Smooth muscle cell (in vitro differentiated cells): Measurements from ENCODE around the gene ODAD3. TPM values are rescaled to one million over a fixed set of nuclear protein-coding genes. Genes with fewer than 3 reads are reported as not detected.

Experiments
- DNase-seq: peaks from one replicate; lab custom pipeline; 2025; ENCODE audit not compliant: unreplicated experiment; lab: John Stamatoyannopoulos, UW
- H2AFZ ChIP-seq: fragments of 200-600 bp; sonication (generic); 2 replicates; pipeline ENCODE4 v1.6.0; 2016; ENCODE audit warnings: antibody characterized with exemption, low read depth, mild to moderate bottlenecking
- H3F3A ChIP-seq: fragments of 200-600 bp; sonication (generic); 2 replicates; pipeline ENCODE4 v1.6.0; 2017; ENCODE audit warnings: antibody characterized with exemption, low read depth
- H3K27ac ChIP-seq: fragments of 200-600 bp; sonication (generic); 2 replicates; pipeline ENCODE4 v1.5.1; 2016; ENCODE audit warnings: low read depth, mild to moderate bottlenecking
- H3K27me3 ChIP-seq: fragments of 200-600 bp; sonication (generic); 2 replicates; pipeline ENCODE4 v1.6.1; 2016; ENCODE audit warnings: low read depth, mild to moderate bottlenecking
- H3K36me3 ChIP-seq: fragments of 200-600 bp; sonication (generic); 2 replicates; pipeline ENCODE4 v1.5.1; 2016; ENCODE audit warnings: low read depth
- H3K4me1 ChIP-seq: fragments of 200-600 bp; sonication (generic); 2 replicates; pipeline ENCODE4 v1.5.1; 2016; ENCODE audit warnings: low read depth
- H3K4me2 ChIP-seq: fragments of 200-600 bp; sonication (generic); 2 replicates; pipeline ENCODE4 v1.6.0; 2016; ENCODE audit warnings: mild to moderate bottlenecking
- H3K4me3 ChIP-seq: fragments of 200-600 bp; sonication (generic); 2 replicates; pipeline ENCODE4 v1.5.1; 2016; ENCODE audit warnings: mild to moderate bottlenecking
- H3K79me2 ChIP-seq: fragments of 200-600 bp; sonication (generic); 2 replicates; pipeline ENCODE4 v1.6.0; 2016; ENCODE audit warnings: low read depth, mild to moderate bottlenecking
- H3K9ac ChIP-seq: fragments of 200-600 bp; sonication (generic); 2 replicates; pipeline ENCODE4 v1.6.0; 2016; ENCODE audit warnings: low read depth
- H3K9me3 ChIP-seq: fragments of 200-600 bp; sonication (generic); replicated peaks from 2 replicates; pipeline ENCODE4 v1.5.1; 2016; ENCODE audit warnings: low read depth
- H4K20me1 ChIP-seq: fragments of 200-600 bp; sonication (generic); 2 replicates; pipeline ENCODE4 v1.6.0; 2016; ENCODE audit warnings: low read depth
- WGBS: methylation state at CpG from one replicate; pipeline ENCODE4 v1.1.7; 2016; ENCODE audit warnings: low lambda C conversion rate; 5-methylcytosine and 5-hydroxymethylcytosine counted together
- polyA plus RNA-seq: library from polyadenylated mRNA; unstranded; fragments of >200 nt; fragmentation: Nextera tagmentation; extraction: Ambion mirVana; gene quantifications from 2 replicates; pipeline ENCODE4 v1.2.1, GENCODE V29; 2016
- total RNA-seq: library from RNA; depleted of rRNA; stranded (reverse); fragments of >200 nt; gene quantifications from 2 replicates; pipeline ENCODE4 v1.2.3, GENCODE V29; 2014
- TF ChIP-seq, protein P1 (sequence below): fragments of 200-600 bp; sonication (generic); IDR thresholded peaks from 2 replicates; pipeline ENCODE4 v1.5.1; 2017; ENCODE audit warnings: borderline replicate concordance, mild to moderate bottlenecking, antibody characterized with exemption; ENCODE audit not compliant: insufficient read depth, poor library complexity, severe bottlenecking

Gene ODAD3
- total and polyA plus RNA-seq, 2 experiments from 2014 or later: 5.1 TPM; not detected in 1

DNA sequence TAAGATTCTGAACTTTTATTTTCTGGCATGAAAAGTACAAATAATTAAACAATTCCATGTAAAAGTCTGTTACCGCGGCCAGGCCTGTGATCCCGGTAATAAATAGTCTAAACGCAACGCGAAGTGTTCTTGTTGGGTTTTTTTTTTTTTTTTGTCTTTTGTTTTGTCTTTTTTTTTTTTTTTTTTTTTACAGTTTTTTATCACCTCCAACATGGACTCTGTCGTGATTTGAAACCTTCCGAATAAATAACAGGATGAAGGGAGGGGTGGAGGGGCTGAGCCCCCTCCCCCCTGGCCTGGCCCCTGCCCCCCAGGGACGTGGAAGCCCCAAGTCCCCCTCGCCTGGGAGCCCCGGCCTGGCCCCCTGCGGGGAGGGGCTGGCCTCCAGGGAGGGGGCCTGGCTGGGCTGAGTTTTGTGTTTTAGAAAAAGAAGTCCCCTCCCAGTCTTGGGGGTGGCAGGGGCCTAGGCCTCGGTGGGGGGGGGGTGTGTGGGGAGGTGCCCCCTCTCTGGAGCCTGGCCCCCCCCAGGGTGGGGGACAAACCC lies 16.5 kb upstream of the ODAD3 start:
- no peak overlapping the region for H3K27ac ChIP-seq
- no peak overlapping the region for H3K4me2 ChIP-seq
- peaks cover 12% of the 10 kb centered on the region for H3K4me1 ChIP-seq
- H3K79me2 ChIP-seq: no peaks in the 10 kb centered on the region
- no peaks in the 10 kb centered on the region for H4K20me1 ChIP-seq
- no peaks in the 10 kb centered on the region for H3F3A ChIP-seq
- no peaks in the 10 kb centered on the region for H3K36me3 ChIP-seq
- 70% methylated on average over 9 of the region's 13 CpGs for WGBS
- no peak for DNase-seq
- H3K9ac ChIP-seq: no peak overlapping the region
- no peaks in the 10 kb centered on the region for H3K9me3 ChIP-seq
- no peak overlapping the region for H2AFZ ChIP-seq
- H3K4me3 ChIP-seq: no peak overlapping the region
- no peaks in the 10 kb centered on the region for H3K27me3 ChIP-seq
- TF ChIP-seq, protein P1, sequence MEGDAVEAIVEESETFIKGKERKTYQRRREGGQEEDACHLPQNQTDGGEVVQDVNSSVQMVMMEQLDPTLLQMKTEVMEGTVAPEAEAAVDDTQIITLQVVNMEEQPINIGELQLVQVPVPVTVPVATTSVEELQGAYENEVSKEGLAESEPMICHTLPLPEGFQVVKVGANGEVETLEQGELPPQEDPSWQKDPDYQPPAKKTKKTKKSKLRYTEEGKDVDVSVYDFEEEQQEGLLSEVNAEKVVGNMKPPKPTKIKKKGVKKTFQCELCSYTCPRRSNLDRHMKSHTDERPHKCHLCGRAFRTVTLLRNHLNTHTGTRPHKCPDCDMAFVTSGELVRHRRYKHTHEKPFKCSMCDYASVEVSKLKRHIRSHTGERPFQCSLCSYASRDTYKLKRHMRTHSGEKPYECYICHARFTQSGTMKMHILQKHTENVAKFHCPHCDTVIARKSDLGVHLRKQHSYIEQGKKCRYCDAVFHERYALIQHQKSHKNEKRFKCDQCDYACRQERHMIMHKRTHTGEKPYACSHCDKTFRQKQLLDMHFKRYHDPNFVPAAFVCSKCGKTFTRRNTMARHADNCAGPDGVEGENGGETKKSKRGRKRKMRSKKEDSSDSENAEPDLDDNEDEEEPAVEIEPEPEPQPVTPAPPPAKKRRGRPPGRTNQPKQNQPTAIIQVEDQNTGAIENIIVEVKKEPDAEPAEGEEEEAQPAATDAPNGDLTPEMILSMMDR: no peak

DNA sequence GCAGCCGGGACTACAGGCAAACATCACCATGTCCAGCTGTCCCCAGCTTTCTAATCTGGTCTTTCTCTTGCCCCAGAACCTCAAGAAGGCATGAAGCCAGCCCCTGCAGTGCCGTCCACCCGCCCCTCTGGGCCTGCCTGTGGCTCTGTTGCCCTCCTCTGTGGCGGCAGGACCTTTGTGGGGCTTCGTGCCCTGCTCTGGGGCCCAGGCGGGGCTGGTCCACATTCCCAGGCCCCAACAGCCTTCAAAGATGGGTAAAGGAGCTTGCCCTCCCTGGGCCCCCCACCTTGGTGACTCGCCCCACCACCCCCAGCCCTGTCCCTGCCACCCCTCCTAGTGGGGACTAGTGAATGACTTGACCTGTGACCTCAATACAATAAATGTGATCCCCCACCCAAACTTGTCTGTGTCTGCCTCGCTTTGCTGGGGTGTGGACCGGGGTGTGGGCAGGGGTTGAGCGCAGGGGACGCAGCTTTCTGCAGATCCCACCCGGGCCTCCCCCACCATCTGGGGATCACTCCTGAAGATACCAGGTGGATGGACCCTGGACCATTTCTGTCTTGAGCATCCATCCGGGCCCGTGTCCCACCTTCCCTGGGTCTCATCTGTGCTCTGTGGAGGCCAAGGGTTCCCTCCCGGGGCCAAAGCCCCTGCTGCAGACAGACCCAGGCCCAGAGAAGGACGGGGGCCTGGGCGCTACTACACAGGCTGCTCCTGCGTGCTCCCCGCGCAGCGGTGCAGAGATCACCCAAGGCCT lies 15.8 kb upstream of the ODAD3 start:
- TF ChIP-seq, protein P1: no peak
- Histone ChIP-seq H3K4me3 (no peak overlapping the region), H3K79me2 (no peaks in the 10 kb centered on the region), H3K9ac (no peak overlapping the region), H3F3A (no peaks in the 10 kb centered on the region), H3K36me3 (no peaks in the 10 kb centered on the region), H3K27ac (no peak overlapping the region), H3K4me1 (peaks cover 12% of the 10 kb centered on the region), H3K27me3 (no peaks in the 10 kb centered on the region), H3K4me2 (no peak overlapping the region), H4K20me1 (no peaks in the 10 kb centered on the region), H2AFZ (no peak overlapping the region), H3K9me3 (no peaks in the 10 kb centered on the region)
- DNase-seq: no peak
- 93% methylated on average over 16 of the region's 21 CpGs for WGBS

DNA sequence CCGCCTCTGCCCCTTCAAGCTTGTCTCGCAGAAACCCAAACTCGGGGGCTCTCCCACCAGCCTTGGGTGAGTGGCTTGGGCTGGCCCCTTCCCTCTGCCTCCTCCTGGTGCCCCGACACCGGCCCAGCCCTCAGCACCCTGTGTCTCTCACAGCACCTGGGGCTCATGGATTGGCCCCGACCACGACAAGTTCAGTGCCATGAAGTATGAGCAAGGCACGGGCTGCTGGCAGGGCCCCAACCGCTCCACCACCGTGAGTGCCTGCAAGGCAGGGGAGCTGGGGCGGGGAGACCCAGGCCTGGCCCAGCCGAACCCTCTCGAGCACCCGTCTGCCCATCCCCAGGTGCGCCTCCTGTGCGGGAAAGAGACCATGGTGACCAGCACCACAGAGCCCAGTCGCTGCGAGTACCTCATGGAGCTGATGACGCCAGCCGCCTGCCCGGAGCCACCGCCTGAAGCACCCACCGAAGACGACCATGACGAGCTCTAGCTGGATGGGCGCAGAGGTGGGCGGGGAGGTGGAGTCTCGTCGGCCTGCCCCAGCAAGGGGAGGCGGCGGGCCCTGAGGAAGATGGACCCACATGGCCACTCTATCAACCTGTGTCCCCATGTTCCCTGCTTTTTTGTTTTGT lies 14.1 kb upstream of the ODAD3 start:
- no peak for DNase-seq
- 96% methylated on average over 28 of the region's 31 CpGs for WGBS
- no peaks in the 10 kb centered on the region for H3K27me3 ChIP-seq

More for the DNA sequence above, 14.1 kb upstream of the ODAD3 start:
- peaks cover 12% of the 10 kb centered on the region for H3K4me1 ChIP-seq
- H3K36me3 ChIP-seq: no peaks in the 10 kb centered on the region
- H2AFZ ChIP-seq: no peak overlapping the region
- H4K20me1 ChIP-seq: no peaks in the 10 kb centered on the region
- H3K4me2 ChIP-seq: no peak overlapping the region
- no peaks in the 10 kb centered on the region for H3F3A ChIP-seq
- H3K9ac ChIP-seq: no peak overlapping the region
- H3K79me2 ChIP-seq: no peaks in the 10 kb centered on the region
- no peaks in the 10 kb centered on the region for H3K9me3 ChIP-seq
- no peak overlapping the region for H3K27ac ChIP-seq
- TF ChIP-seq, protein P1: no peak
- no peak overlapping the region for H3K4me3 ChIP-seq
